ENCODE measurements around the gene SLC49A3. TPM values are rescaled to one million over a fixed set of nuclear protein-coding genes. Genes with fewer than 3 reads are reported as not detected.
A peak's percentile ranks its signal among the peaks of the same experiment; 100 is the strongest.

Gene SLC49A3
- total RNA-seq, 1 donor from 2014 or later = 19.9 TPM

DNA sequence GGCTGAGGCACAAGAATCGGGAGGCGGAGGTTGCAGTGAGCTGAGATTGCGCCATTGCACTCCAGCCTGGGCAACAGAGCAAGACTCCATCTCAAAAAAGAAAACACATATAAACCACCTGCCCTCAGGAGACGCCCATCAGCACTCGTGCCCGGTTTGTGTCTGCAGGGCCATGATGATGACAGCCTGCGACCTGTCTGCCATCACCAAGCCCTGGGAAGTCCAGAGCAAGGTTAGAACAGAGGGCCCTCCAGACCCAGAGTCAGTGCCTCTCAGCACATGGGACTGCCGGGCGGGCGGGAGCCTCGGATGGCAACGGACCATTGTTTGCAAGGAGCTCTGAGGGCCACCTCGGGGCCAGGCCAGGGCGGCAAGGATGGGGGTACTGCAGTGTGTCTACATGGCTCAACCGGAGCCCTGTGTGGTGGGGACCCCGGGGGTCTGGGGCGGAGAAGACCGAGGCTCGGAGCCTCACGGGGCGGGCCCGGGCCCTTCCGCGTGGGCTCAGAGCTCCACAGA, 24.2 kb downstream of the SLC49A3 start:
- TF ChIP-seq, protein P1, sequence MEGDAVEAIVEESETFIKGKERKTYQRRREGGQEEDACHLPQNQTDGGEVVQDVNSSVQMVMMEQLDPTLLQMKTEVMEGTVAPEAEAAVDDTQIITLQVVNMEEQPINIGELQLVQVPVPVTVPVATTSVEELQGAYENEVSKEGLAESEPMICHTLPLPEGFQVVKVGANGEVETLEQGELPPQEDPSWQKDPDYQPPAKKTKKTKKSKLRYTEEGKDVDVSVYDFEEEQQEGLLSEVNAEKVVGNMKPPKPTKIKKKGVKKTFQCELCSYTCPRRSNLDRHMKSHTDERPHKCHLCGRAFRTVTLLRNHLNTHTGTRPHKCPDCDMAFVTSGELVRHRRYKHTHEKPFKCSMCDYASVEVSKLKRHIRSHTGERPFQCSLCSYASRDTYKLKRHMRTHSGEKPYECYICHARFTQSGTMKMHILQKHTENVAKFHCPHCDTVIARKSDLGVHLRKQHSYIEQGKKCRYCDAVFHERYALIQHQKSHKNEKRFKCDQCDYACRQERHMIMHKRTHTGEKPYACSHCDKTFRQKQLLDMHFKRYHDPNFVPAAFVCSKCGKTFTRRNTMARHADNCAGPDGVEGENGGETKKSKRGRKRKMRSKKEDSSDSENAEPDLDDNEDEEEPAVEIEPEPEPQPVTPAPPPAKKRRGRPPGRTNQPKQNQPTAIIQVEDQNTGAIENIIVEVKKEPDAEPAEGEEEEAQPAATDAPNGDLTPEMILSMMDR (IDR thresholded peaks at IDR 0.05; ENCODE audit: unreplicated experiment) = no peak
- peak overlapping the region; percentile 79 for H3K4me3 Mint-ChIP-seq (ENCODE audit: unreplicated experiment)
- no peak overlapping the region for H3K27ac Mint-ChIP-seq (ENCODE audit: unreplicated experiment)
- H3K4me1 Mint-ChIP-seq (ENCODE audit: unreplicated experiment) = no peaks in the 10 kb centered on the region
- H3K9me3 Mint-ChIP-seq (ENCODE audit: unreplicated experiment) = no peaks in the 10 kb centered on the region
- H3K27me3 Mint-ChIP-seq (ENCODE audit: unreplicated experiment) = peaks cover 15% of the 10 kb centered on the region
- peaks cover 11% of the 10 kb centered on the region for H3K36me3 Mint-ChIP-seq (ENCODE audit: low read depth, unreplicated experiment)
- no peak for DNase-seq (ENCODE audit: low spot score)

DNA sequence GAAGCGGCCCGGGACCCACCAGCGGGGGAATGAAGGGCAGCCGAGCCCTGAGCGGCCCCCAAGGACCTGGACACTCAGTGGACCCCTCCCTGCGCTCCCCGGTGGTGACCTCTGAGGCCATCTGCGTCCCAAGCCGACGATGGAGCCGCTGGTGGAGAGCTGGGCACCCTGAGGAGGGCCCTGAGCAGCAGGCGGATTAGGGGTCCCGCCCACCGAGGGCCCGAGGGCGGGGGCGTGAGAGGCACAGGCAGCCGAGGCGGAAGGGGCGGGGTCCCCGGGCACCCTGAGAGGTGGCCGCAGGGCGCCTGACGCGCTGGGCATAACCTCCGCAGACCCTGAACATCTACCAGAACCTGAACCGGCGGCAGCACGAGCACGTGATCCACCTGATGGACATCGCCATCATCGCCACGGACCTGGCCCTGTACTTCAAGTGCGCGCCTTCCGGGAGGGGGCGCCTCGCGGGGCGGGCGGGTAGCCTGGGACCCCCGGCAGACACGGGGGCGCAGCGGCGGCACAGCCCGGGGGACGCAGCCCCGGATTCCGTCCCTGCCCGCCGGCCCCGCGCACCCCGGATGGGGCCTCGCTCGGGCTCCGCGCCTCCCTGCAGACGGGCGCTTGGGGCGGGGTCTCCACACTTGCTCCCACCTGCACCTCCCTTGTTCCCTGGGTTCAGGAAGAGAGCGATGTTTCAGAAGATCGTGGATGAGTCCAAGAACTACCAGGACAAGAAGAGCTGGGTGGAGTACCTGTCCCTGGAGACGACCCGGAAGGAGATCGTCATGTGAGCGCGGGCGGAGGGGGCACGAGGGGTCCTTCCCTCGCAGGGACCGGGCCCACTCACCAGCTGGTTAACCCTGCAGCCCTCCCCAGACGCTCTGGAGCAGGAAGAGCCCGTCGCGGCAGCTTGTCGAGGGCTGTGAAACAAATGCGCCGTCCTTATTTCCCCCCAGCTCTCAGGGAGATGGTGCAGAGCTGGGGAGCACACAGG, 25.2 kb downstream of the SLC49A3 start:
- peak; percentile 50 for DNase-seq (ENCODE audit: low spot score)
- H3K4me3 Mint-ChIP-seq (ENCODE audit: unreplicated experiment) = peak overlapping the region; percentile 79
- TF ChIP-seq, protein P1 (IDR thresholded peaks at IDR 0.05; ENCODE audit: unreplicated experiment) = no peak
- H3K9me3 Mint-ChIP-seq (ENCODE audit: unreplicated experiment) = no peaks in the 10 kb centered on the region
- H3K27me3 Mint-ChIP-seq (ENCODE audit: unreplicated experiment) = peaks cover 15% of the 10 kb centered on the region
- no peak overlapping the region for H3K27ac Mint-ChIP-seq (ENCODE audit: unreplicated experiment)
- H3K36me3 Mint-ChIP-seq (ENCODE audit: low read depth, unreplicated experiment) = peaks cover 16% of the 10 kb centered on the region
- no peaks in the 10 kb centered on the region for H3K4me1 Mint-ChIP-seq (ENCODE audit: unreplicated experiment)

DNA sequence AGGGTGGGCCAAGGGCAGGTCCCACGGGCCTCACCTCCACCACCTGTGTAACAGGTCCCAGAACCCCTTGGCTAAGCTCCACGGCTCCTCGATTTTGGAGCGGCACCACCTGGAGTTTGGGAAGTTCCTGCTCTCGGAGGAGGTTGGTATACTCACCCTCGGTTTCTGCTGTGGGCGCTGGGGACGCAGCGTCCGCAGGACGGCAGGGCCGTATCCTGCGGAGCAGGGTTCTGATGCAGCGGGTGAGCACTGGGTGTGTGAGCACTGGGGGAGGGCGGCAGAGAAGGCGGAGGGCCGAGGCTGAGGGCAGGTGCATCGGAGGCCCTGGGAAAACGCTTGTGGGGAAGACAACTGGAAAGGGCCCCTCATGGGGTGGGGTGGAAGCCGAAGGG, 25.9 kb downstream of the SLC49A3 start:
- no peaks in the 10 kb centered on the region for H3K9me3 Mint-ChIP-seq (ENCODE audit: unreplicated experiment)

DNA sequence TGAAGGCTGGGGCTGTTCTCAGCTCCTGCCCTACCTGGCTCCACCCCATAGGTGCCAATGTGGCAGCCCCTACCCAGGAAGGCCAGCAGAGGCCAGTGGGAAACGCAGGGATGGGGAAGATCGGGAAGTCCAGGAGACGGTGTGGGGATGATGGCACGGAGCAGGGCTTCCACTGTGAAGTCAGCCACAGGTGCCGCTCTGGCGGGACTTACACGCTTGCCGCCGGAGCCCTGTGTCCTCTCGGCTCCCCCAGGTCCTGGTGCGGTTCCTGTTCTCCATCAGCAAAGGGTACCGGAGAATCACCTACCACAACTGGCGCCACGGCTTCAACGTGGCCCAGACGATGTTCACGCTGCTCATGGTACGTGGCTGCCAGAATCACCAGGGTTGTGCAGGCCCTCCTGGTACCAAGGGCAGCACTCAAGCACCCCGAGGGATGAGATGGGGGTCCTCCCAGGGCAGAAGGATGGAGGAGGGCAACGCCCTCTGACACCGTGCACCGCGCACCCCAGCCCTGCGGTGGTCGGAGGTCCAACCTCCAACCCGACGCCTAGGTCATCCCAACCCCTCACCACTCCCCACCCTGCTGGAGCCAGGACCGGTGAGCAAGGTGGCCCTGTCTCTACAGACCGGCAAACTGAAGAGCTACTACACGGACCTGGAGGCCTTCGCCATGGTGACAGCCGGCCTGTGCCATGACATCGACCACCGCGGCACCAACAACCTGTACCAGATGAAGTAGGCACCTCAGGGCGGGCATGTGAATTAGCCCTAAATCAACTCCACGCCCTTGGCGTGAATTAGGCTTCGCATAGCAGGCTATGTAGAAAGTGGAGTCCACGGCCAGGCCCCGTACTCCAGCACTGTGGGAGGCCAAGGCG, 26.8 kb downstream of the SLC49A3 start:
- no peaks in the 10 kb centered on the region for H3K4me1 Mint-ChIP-seq (ENCODE audit: unreplicated experiment)
- peaks cover 13% of the 10 kb centered on the region for H3K27me3 Mint-ChIP-seq (ENCODE audit: unreplicated experiment)
- peaks cover 16% of the 10 kb centered on the region for H3K36me3 Mint-ChIP-seq (ENCODE audit: low read depth, unreplicated experiment)
- H3K4me3 Mint-ChIP-seq (ENCODE audit: unreplicated experiment) = peak overlapping the region; percentile 76
- TF ChIP-seq, protein P1 (IDR thresholded peaks at IDR 0.05; ENCODE audit: unreplicated experiment) = no peak
- H3K27ac Mint-ChIP-seq (ENCODE audit: unreplicated experiment) = no peak overlapping the region
- DNase-seq (ENCODE audit: low spot score) = no peak
- no peaks in the 10 kb centered on the region for H3K9me3 Mint-ChIP-seq (ENCODE audit: unreplicated experiment)

More for the DNA sequence above, 25.9 kb downstream of the SLC49A3 start:
- TF ChIP-seq, protein P1 (IDR thresholded peaks at IDR 0.05; ENCODE audit: unreplicated experiment) = no peak
- Mint-ChIP-seq H3K36me3 (ENCODE audit: low read depth, unreplicated experiment) (peaks cover 16% of the 10 kb centered on the region), H3K27me3 (ENCODE audit: unreplicated experiment) (peaks cover 16% of the 10 kb centered on the region), H3K4me3 (ENCODE audit: unreplicated experiment) (peak overlapping the region; percentile 76), H3K4me1 (ENCODE audit: unreplicated experiment) (no peaks in the 10 kb centered on the region), H3K27ac (ENCODE audit: unreplicated experiment) (no peak overlapping the region)
- DNase-seq (ENCODE audit: low spot score) = no peak
